Osteoblast (primary cell): ENCODE results near the gene HSP90AA1. TPM values are rescaled to one million over a fixed set of nuclear protein-coding genes. Genes with fewer than 3 reads are reported as not detected.
"Not testable (repeated sequence)": the region's sequence is repeated elsewhere in the genome, so short reads cannot be mapped to it uniquely, and the experiment has no call there.

ENCODE experiments used
- DNase-seq: peaks from one replicate; pipeline ENCODE4 v3.0.0; 2011; ENCODE audit warnings: low spot score, mixed read lengths; ENCODE audit not compliant: insufficient read length; ENCODE audit errors: missing footprints
- H2AFZ ChIP-seq: 2 replicates; pipeline ENCODE4 v1.6.0; 2011; ENCODE audit warnings: mild to moderate bottlenecking, low read length
- H3K27ac ChIP-seq: 2 replicates; pipeline ENCODE4 v1.5.1; 2011; ENCODE audit warnings: mild to moderate bottlenecking, low read depth, low read length, moderate library complexity
- H3K27me3 ChIP-seq: 2 replicates; pipeline ENCODE4 v1.6.0; 2012; ENCODE audit warnings: mild to moderate bottlenecking, control low read depth, inconsistent platforms, low read length, moderate library complexity; ENCODE audit not compliant: insufficient read depth
- H3K36me3 ChIP-seq: 2 replicates; pipeline ENCODE4 v1.5.1; 2011; ENCODE audit warnings: mild to moderate bottlenecking, low read length, control low read depth, moderate library complexity; ENCODE audit not compliant: insufficient read depth
- H3K4me1 ChIP-seq: 2 replicates; pipeline ENCODE4 v1.5.1; 2011; ENCODE audit warnings: mild to moderate bottlenecking, low read length, control low read depth, moderate library complexity; ENCODE audit not compliant: insufficient read depth
- H3K4me2 ChIP-seq: 2 replicates; pipeline ENCODE4 v1.6.0; 2011; ENCODE audit warnings: mild to moderate bottlenecking, low read length; ENCODE audit not compliant: insufficient read depth
- H3K4me3 ChIP-seq: fragments of 200-600 bp; sonication (generic); 3 replicates; pipeline ENCODE4 v1.5.1; 2012; ENCODE audit warnings: mild to moderate bottlenecking, low read length, inconsistent platforms; ENCODE audit not compliant: insufficient read depth
- H3K79me2 ChIP-seq: 2 replicates; pipeline ENCODE4 v1.6.0; 2012; ENCODE audit warnings: mild to moderate bottlenecking, low read length, control low read depth, inconsistent platforms; ENCODE audit not compliant: insufficient read depth
- H3K9me3 ChIP-seq: 2 replicates; pipeline ENCODE4 v1.5.1; 2011; ENCODE audit warnings: low read depth, low read length, control low read depth
- H4K20me1 ChIP-seq: 2 replicates; pipeline ENCODE4 v1.6.0; 2012; ENCODE audit warnings: mild to moderate bottlenecking, low read length, control low read depth; ENCODE audit not compliant: insufficient read depth
- CTCF ChIP-seq: IDR thresholded peaks from 2 replicates; pipeline ENCODE4 v1.5.1; 2011; ENCODE audit warnings: mild to moderate bottlenecking, low read depth, low read length, moderate library complexity; ENCODE audit errors: extremely low read depth
- total RNA-seq: library from RNA; depleted of rRNA; stranded (reverse); fragments of >200 nt; gene quantifications from 2 replicates; pipeline ENCODE4 v1.2.3, GENCODE V29; 2012

HSP90AA1 gene
- total RNA-seq, 1 donor = 193 TPM

GRCh38 chr14:102078831-102079699 is 7.8 kb downstream of the HSP90AA1 start:
- Histone ChIP-seq H4K20me1 (peaks cover 27% of the 10 kb centered on the region), H3K4me1 (peaks cover 1% of the 10 kb centered on the region), H3K4me2 (no peak overlapping the region), H3K27me3 (no peaks in the 10 kb centered on the region), H3K9me3 (no peaks in the 10 kb centered on the region), H3K36me3 (peaks cover 48% of the 10 kb centered on the region), H3K79me2 (peaks cover 20% of the 10 kb centered on the region), H3K4me3 (no peak overlapping the region), H3K27ac (no peak overlapping the region), H2AFZ (no peak overlapping the region)
- TF ChIP-seq CTCF = no peak
- no peak for DNase-seq

DNA sequence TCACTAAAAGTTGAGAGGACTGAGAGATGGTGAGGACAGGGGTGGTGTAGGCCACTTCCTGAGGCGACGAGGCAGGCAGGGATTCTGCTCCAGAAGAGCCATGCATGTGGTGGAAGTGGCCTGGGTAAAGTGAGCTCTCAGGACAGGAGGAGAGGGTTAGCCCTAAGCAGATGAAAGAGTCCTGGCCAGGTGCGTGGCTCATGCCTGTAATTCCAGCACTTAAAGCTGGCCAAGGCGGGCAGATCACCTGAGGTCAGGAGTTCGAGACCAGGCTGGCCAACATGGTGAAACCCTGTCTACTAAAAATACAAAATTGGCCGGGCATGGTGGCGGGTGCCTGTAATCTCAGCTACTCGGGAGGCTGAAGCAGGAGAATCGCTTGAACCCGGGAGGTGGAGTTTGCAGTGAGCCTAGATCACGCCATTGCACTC is 8.5 kb downstream of the HSP90AA1 start:
- H3K9me3 ChIP-seq, H2AFZ ChIP-seq, H3K27me3 ChIP-seq, H3K4me2 ChIP-seq, H3K27ac ChIP-seq, H3K4me1 ChIP-seq, DNase-seq, H3K4me3 ChIP-seq: not testable (repeated sequence)
- peaks cover 24% of the 10 kb centered on the region for H4K20me1 ChIP-seq
- H3K79me2 ChIP-seq = peaks cover 15% of the 10 kb centered on the region
- peaks cover 41% of the 10 kb centered on the region for H3K36me3 ChIP-seq

GRCh38 chr14:102077382-102077709 is 9.5 kb downstream of the HSP90AA1 start:
- no peak for TF ChIP-seq CTCF
- no peaks in the 10 kb centered on the region for H3K27me3 ChIP-seq

GRCh38 chr14:102075155-102075554 is 11.7 kb downstream of the HSP90AA1 start:
- Histone ChIP-seq H3K4me1 (peaks cover 9% of the 10 kb centered on the region), H3K27ac (no peak overlapping the region), H4K20me1 (peaks cover 2% of the 10 kb centered on the region), H3K4me3 (no peak overlapping the region), H3K79me2 (no peaks in the 10 kb centered on the region), H3K36me3 (peaks cover 9% of the 10 kb centered on the region), H3K27me3 (no peaks in the 10 kb centered on the region), H3K4me2 (no peak overlapping the region), H2AFZ (no peak overlapping the region), H3K9me3 (no peaks in the 10 kb centered on the region)
- TF ChIP-seq CTCF = no peak
- no peak for DNase-seq

More at GRCh38 chr14:102077382-102077709, 9.5 kb downstream of the HSP90AA1 start:
- no peak for DNase-seq
- Histone ChIP-seq H3K79me2 (peaks cover 8% of the 10 kb centered on the region), H3K36me3 (peaks cover 31% of the 10 kb centered on the region), H3K9me3 (no peaks in the 10 kb centered on the region), H3K4me3 (no peak overlapping the region), H3K27ac (no peak overlapping the region), H3K4me2 (no peak overlapping the region), H4K20me1 (peaks cover 19% of the 10 kb centered on the region), H2AFZ (no peak overlapping the region), H3K4me1 (no peaks in the 10 kb centered on the region)
